Adipose tissue (tissue), 3 donors: ENCODE data around the gene ITGA6. TPM values are rescaled to one million over a fixed set of nuclear protein-coding genes. Genes with fewer than 3 reads are reported as not detected.
"Not testable (repeated sequence)": the region's sequence is repeated elsewhere in the genome, so short reads cannot be mapped to it uniquely, and the experiment has no call there.

Experiments used
- H3K27ac ChIP-seq: one replicate; pipeline ENCODE4 v1.5.1; 2013; ENCODE audit warnings: low read depth, low read length
- WGBS, 3 donors: extraction: QIAGEN DNeasy Blood & Tissue Kit; methylation state at CpG; one replicate each; pipeline ENCODE4 v1.1.7; 2013; 5-methylcytosine and 5-hydroxymethylcytosine counted together
- polyA plus RNA-seq, 3 donors: library from polyadenylated mRNA; stranded (reverse); fragments of 200-250 nt; gene quantifications; one replicate each; pipeline ENCODE4 v1.2.3, GENCODE V29; 2013
- donor health status: healthy with polysubstance abuse.
- donor health status: Bipolar disorder and iron deficiency.
- donor health status: healthy.

Gene ITGA6
- polyA plus RNA-seq, 3 donors, result 10.7 to 33.9 (median 14.9) TPM

- 65 to 95% (median 85%) methylated on average over 4 of the region's 4 CpGs for WGBS, 3 donors
- no peak overlapping the region for H3K27ac ChIP-seq
These were observed 112.4 kb downstream of the ITGA6 start for GRCh38 chr2:172539767-172540166.

- no peak overlapping the region for H3K27ac ChIP-seq
These were observed 113.0 kb downstream of the ITGA6 start for GRCh38 chr2:172540421-172540820.

- 66 to 95% (median 89%) methylated on average over 2 of the region's 2 CpGs for WGBS, 3 donors
- no peak overlapping the region for H3K27ac ChIP-seq
These were observed 118.2 kb downstream of the ITGA6 start for GRCh38 chr2:172545408-172546075.

GRCh38 chr2:172549131-172549530 lies 121.7 kb downstream of the ITGA6 start:
- WGBS, 3 donors, result 97 to 100% (median 100%) methylated on average over 1 of the region's 1 CpG

GRCh38 chr2:172549802-172550201 lies 122.4 kb downstream of the ITGA6 start:
- 52 to 68% (median 64%) methylated on average over 1 of the region's 1 CpG for WGBS, 3 donors

More at GRCh38 chr2:172549131-172549530, 121.7 kb downstream of the ITGA6 start:
- no peak overlapping the region for H3K27ac ChIP-seq

GRCh38 chr2:172550419-172550818 lies 123.0 kb downstream of the ITGA6 start:
- H3K27ac ChIP-seq, result no peak overlapping the region

More at GRCh38 chr2:172549802-172550201, 122.4 kb downstream of the ITGA6 start:
- H3K27ac ChIP-seq, result not testable (repeated sequence)

GRCh38 chr2:172551271-172551670 lies 123.9 kb downstream of the ITGA6 start:
- H3K27ac ChIP-seq, result no peak overlapping the region

GRCh38 chr2:172552547-172553291 lies 125.3 kb downstream of the ITGA6 start:
- WGBS, 3 donors, result 87 to 90% (median 89%) methylated on average over 4 of the region's 4 CpGs
- no peak overlapping the region for H3K27ac ChIP-seq

- 52 to 66% (median 58%) methylated on average over 18 of the region's 18 CpGs for WGBS, 3 donors
- no peak overlapping the region for H3K27ac ChIP-seq
These were observed 127.2 kb downstream of the ITGA6 start for GRCh38 chr2:172554352-172555271.

- H3K27ac ChIP-seq, result no peak overlapping the region
- 4 to 13% (median 8%) methylated on average over 8 of the region's 8 CpGs for WGBS, 3 donors
These were observed 127.8 kb downstream of the ITGA6 start for GRCh38 chr2:172555272-172555521.

Other genes with a start within 250 kb of the ITGA6 start
- 1 to 10 TPM; 2.7 to 7.8 (median 5.6) TPM for gene PDK1, start 128.5 kb downstream of the ITGA6 start, polyA plus RNA-seq